Peyer's patch (tissue), 4 donors: Measurements from ENCODE around the gene MTSS2. TPM values are rescaled to one million over a fixed set of nuclear protein-coding genes. Genes with fewer than 3 reads are reported as not detected.
"Not testable (repeated sequence)": the region's sequence is repeated elsewhere in the genome, so short reads cannot be mapped to it uniquely, and the experiment has no call there.

Experiments used
- DNase-seq, 3 donors: peaks; one replicate each; pipeline ENCODE4 v3.0.0-alpha.2; 2017 to 2019
- H3K27ac ChIP-seq, 4 donors: fragments of 200-600 bp; sonication (generic); one replicate each; pipeline ENCODE4 v1.5.1; 2016 to 2019
- H3K27me3 ChIP-seq, 2 donors: fragments of 200-600 bp; sonication (generic); one replicate each; pipeline ENCODE4 v1.5.1; 2019
- H3K36me3 ChIP-seq, 3 donors: fragments of 200-600 bp; sonication (generic); one replicate each; pipeline ENCODE4 v1.5.1; 2016 to 2019
- H3K4me1 ChIP-seq, 4 donors: fragments of 200-600 bp; sonication (generic); one replicate each; pipeline ENCODE4 v1.5.1; 2016 to 2019
- H3K4me3 ChIP-seq, 4 donors: fragments of 200-600 bp; sonication (generic); 1 replicate in 3 of 4; 2 replicates in 1 of 4; pipeline ENCODE4 v1.5.1; 2016 to 2019; ENCODE audit warnings: mild to moderate bottlenecking in 1 of 4
- H3K9me3 ChIP-seq, 4 donors: fragments of 200-600 bp; sonication (generic); one replicate each; pipeline ENCODE4 v1.5.1; 2016 to 2019; ENCODE audit warnings: mild to moderate bottlenecking in 1 of 4
- POLR2A ChIP-seq, 2 donors: fragments of 450-650 bp; IDR thresholded peaks; one replicate each; pipeline ENCODE4 v1.5.1; 2017; ENCODE audit warnings: antibody characterized with exemption in 2 of 2, mild to moderate bottlenecking in 2 of 2, moderate library complexity in 2 of 2
- total RNA-seq, 4 donors: library from RNA; depleted of rRNA; stranded (reverse); fragments of >200 nt; gene quantifications; one replicate each; pipeline ENCODE4 v1.1.0, GENCODE V29; 2016
- TF ChIP-seq, protein P1 (sequence below), 6 experiments: fragments of 450-650 bp in 4 of 6; fragments of 200-600 bp in 2 of 6; sonication (generic) in 1 of 6; IDR thresholded peaks; one replicate each; pipeline ENCODE4 v1.5.1; 2017 to 2019; ENCODE audit warnings: antibody characterized with exemption in 6 of 6, mild to moderate bottlenecking in 3 of 6, moderate library complexity in 1 of 6

The MTSS2 gene
- total RNA-seq, 4 donors from 2014 or later, result 12.1 to 115 (median 30.4) TPM

DNA sequence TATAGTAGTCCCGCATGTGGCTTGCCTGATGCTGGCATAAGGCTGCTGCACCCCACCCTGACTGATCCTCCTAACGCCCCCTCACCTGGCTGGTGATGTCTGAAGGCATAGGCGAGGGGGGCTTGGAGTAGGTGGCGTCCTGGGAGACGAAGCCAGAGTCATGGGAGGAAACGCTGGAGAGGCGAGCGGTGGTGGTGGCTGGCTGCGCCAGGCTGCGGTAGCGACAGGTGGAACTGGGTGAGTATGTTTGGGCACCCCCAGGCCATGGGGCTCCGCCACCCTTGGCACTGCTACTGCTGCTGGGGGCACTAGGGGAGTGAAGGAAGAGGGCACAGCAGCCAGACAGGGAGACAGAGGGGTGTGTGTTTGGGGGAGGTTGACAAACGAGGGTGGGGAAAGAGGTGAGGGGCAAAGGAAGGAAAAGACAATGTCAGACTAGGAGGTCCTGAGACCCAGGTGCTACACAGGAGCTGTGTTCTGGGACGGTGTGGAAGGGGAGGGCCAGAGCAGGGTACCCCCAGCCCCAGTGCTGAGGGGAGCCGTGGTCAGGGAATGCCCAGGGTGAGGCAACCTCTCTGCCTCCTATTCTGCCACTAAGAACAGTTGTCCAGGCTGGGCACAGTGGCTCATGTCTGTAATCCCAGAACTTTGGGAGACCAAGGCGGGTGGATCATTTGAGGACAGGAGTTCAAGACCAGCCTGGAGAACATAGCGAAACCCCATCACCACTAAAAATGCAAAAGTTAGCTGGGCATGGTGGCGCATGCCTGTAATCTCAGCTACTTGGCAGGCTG is 11.4 kb downstream of the MTSS2 start:
- H3K4me1 ChIP-seq, result no peaks in the 10 kb centered on the region
- no peak overlapping the region for H3K4me3 ChIP-seq
- TF ChIP-seq, protein P1, sequence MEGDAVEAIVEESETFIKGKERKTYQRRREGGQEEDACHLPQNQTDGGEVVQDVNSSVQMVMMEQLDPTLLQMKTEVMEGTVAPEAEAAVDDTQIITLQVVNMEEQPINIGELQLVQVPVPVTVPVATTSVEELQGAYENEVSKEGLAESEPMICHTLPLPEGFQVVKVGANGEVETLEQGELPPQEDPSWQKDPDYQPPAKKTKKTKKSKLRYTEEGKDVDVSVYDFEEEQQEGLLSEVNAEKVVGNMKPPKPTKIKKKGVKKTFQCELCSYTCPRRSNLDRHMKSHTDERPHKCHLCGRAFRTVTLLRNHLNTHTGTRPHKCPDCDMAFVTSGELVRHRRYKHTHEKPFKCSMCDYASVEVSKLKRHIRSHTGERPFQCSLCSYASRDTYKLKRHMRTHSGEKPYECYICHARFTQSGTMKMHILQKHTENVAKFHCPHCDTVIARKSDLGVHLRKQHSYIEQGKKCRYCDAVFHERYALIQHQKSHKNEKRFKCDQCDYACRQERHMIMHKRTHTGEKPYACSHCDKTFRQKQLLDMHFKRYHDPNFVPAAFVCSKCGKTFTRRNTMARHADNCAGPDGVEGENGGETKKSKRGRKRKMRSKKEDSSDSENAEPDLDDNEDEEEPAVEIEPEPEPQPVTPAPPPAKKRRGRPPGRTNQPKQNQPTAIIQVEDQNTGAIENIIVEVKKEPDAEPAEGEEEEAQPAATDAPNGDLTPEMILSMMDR (IDR thresholded peaks at IDR 0.05), result no peak
- no peak for TF ChIP-seq POLR2A (IDR thresholded peaks at IDR 0.05)
- peaks cover 0 to 65% (median 0%) of the 10 kb centered on the region in 3 donors for H3K36me3 ChIP-seq
- DNase-seq, result no peak
- H3K27ac ChIP-seq, result no peak overlapping the region
- no peaks in the 10 kb centered on the region for H3K9me3 ChIP-seq
- H3K27me3 ChIP-seq, result no peaks in the 10 kb centered on the region

DNA sequence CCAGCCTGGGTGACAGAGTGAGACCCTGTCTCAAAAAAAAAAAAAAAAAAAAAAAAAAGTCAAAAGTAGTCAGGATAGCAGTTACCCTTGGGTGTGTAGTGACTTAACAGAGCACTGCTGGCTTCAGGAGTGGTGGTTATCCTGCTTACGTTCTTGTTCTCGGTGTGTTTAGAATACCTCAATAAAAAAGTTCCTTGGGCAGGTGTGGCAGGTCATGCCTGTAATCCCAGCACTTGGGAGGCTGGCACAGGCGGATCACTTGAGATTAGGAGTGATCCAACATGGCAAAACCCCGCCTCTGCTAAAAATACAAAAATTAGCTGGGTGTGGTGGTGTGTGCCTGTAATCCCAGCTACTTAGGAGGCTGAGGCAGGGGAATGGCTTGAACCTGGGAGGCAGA is 14.9 kb downstream of the MTSS2 start:
- not testable (repeated sequence) for DNase-seq, H3K4me1 ChIP-seq, H3K27ac ChIP-seq, H3K9me3 ChIP-seq, H3K27me3 ChIP-seq, H3K4me3 ChIP-seq
- H3K36me3 ChIP-seq, result peaks cover 0 to 60% (median 0%) of the 10 kb centered on the region in 3 donors

DNA sequence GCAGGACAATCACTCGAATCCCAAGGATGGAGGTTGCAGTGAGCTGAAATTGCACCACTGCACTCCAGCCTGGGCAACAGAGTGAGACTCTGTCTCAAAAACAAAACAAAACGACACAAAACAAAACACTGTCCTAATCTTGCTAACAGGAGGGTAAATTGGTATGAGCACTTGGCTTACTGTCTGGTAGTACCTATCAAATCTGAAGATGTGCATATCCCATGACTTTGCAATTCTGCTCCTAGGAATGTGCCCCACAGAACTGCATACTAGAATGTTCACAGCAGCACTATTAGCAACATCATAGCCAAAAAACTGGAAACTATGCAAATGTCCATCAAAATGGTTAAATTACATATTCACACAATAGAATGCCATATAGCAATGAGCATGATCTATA is 15.7 kb downstream of the MTSS2 start:
- Histone ChIP-seq H3K27ac (no peak overlapping the region), H3K36me3 (peaks cover 0 to 60% (median 0%) of the 10 kb centered on the region in 3 donors), H3K4me1 (no peaks in the 10 kb centered on the region), H3K27me3 (no peaks in the 10 kb centered on the region), H3K9me3 (no peaks in the 10 kb centered on the region), H3K4me3 (no peak overlapping the region)
- no peak for TF ChIP-seq POLR2A (IDR thresholded peaks at IDR 0.05)
- TF ChIP-seq, protein P1 (IDR thresholded peaks at IDR 0.05), result no peak
- DNase-seq, result no peak

DNA sequence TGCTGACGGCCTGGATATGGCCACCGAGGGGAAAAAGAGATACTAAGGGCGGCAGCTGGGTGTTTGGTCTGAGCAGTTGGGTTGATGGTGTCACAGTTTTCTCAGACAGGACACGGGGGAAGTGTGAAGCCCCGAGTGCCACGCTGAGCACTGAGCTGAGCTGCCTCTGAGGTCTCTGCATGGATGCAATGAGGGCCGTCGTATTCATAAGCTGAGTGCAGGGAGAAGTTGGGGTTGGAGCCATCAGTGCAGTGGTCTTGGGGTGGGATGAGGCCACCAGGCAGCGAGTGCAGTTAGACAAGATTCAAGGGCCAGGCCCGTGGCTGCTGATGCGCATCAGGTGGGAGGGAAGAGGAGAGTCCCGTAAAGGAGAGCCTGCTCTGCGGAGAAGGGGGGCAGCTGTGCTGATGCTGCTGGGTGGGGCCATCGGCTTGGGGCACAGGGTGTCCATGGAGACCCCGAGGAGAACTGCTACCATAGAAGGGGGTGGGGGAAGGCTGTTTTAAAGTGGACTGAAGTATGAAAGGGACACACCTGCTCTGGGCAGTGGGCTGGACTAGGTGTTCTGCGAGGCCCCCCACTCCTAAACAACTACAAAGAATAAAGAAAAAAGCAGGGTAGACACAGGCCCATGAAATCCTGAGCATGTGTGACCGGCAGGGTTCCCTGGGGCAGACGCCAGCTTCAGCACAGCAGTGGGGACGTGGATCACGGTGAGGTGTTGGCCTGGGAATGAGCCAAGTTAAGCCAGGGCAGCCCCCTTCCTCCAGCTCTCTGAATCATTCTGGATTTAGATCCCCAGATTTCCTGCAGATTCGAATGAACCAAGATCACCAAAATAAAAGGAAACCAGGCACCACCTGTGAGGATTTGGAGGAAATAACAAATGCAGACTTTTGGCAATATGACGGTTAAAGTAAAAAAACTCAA is 19.8 kb downstream of the MTSS2 start:
- TF ChIP-seq, protein P1 (IDR thresholded peaks at IDR 0.05), result no peak
- TF ChIP-seq POLR2A (IDR thresholded peaks at IDR 0.05), result no peak
- H3K36me3 ChIP-seq, result peaks cover 0 to 64% (median 0%) of the 10 kb centered on the region in 3 donors
- peak in 1 of 3 donors; percentile 34 for DNase-seq

DNA sequence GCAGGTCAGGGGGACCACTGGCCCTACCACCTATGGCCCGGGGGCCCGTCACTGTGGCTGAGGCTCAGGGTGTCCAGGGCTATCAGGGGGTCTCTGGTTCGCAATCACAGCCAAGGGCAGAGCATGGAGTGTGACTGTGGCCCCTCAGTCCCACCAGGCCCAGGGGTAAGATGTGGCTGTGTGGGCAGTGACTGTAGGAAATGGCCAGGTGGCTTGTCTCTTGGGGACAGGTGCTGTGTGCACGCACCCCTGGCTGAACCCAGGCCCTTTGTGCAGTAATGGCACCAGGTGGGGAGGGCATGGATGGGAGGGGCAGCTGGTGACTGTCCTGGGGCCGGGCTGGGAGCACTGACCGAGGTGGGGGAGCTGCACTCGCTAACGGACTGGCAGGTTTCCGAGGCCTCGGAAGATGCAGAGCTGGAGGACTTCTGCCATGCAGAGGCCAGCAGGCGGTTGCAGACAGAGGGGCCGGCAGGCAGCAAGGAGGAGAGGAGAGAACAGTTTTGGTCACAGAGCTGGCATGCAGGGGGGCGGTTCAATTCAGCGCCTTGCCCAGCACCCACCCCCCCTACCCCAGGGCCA is 20.6 kb downstream of the MTSS2 start:
- no peaks in the 10 kb centered on the region for H3K27me3 ChIP-seq
- peaks cover 0 to 60% (median 0%) of the 10 kb centered on the region in 3 donors for H3K36me3 ChIP-seq
- H3K4me1 ChIP-seq, result peaks cover 0 to 21% (median 0%) of the 10 kb centered on the region in 4 donors
- DNase-seq, result peak in 1 of 3 donors; percentile 38
- no peak overlapping the region for H3K4me3 ChIP-seq
- H3K9me3 ChIP-seq, result no peaks in the 10 kb centered on the region
- H3K27ac ChIP-seq, result no peak overlapping the region
- no peak for TF ChIP-seq POLR2A (IDR thresholded peaks at IDR 0.05)
- TF ChIP-seq, protein P1 (IDR thresholded peaks at IDR 0.05), result no peak

More for the DNA sequence above, 19.8 kb downstream of the MTSS2 start:
- H3K9me3 ChIP-seq, result no peaks in the 10 kb centered on the region
- peaks cover 0 to 21% (median 0%) of the 10 kb centered on the region in 4 donors for H3K4me1 ChIP-seq
- H3K27me3 ChIP-seq, result no peaks in the 10 kb centered on the region
- no peak overlapping the region for H3K27ac ChIP-seq
- no peak overlapping the region for H3K4me3 ChIP-seq
